HepG2 (cell line): ENCODE measurements around the gene TNPO3. TPM values are rescaled to one million over a fixed set of nuclear protein-coding genes. Genes with fewer than 3 reads are reported as not detected.

ENCODE experiments used
- CCAR2 ChIP-seq: fragments of 200-400 bp; formaldehyde crosslinking; optimal IDR thresholded peaks from 2 replicates; pipeline ENCODE3; 2018; ENCODE audit warnings: low read depth, mild to moderate bottlenecking, low read length, moderate library complexity
- CHD2 ChIP-seq: IDR thresholded peaks from 2 replicates; pipeline ENCODE4 v1.6.1; 2011; ENCODE audit warnings: low read depth, low read length, improper control_type of control experiment
- DNMT1 ChIP-seq: sonication (generic); formaldehyde crosslinking; IDR thresholded peaks from 2 replicates; pipeline ENCODE4 v1.5.1; 2020; ENCODE audit warnings: mild to moderate bottlenecking, missing genetic modification reagents
- HDAC1 ChIP-seq: sonication (generic); formaldehyde crosslinking; IDR thresholded peaks from 2 replicates; pipeline ENCODE4 v1.5.1; 2020; ENCODE audit warnings: mild to moderate bottlenecking, missing genetic modification reagents
- SAFB2 ChIP-seq: sonication (generic); formaldehyde crosslinking; IDR thresholded peaks from 2 replicates; pipeline ENCODE4 v1.5.1; 2020; ENCODE audit warnings: missing genetic modification reagents, low read depth, mild to moderate bottlenecking, borderline replicate concordance
- SRF ChIP-seq: IDR thresholded peaks from 2 replicates; pipeline ENCODE4 v1.6.1; 2011; ENCODE audit warnings: mild to moderate bottlenecking, low read depth, low read length, moderate library complexity
- TGIF2 ChIP-seq: IDR thresholded peaks from 2 replicates; pipeline ENCODE4 v1.6.1; 2016; ENCODE audit warnings: control low read depth, missing compliant biosample characterization
- ZNF143 ChIP-seq: sonication (generic); formaldehyde crosslinking; IDR thresholded peaks from 2 replicates; pipeline ENCODE4 v1.4.0; 2020; ENCODE audit warnings: missing genetic modification reagents
- ZNF17 ChIP-seq: sonication (generic); formaldehyde crosslinking; IDR thresholded peaks from 2 replicates; pipeline ENCODE4 v1.5.0; 2020; ENCODE audit warnings: mild to moderate bottlenecking, missing genetic modification reagents
- ZNF562 ChIP-seq: sonication (generic); formaldehyde crosslinking; IDR thresholded peaks from 2 replicates; pipeline ENCODE4 v1.8.0; 2022; ENCODE audit warnings: missing genetic modification reagents, borderline replicate concordance
- ZNF605 ChIP-seq: sonication (generic); formaldehyde crosslinking; IDR thresholded peaks from 2 replicates; pipeline ENCODE4 v1.8.0; 2022; ENCODE audit warnings: mild to moderate bottlenecking, missing genetic modification reagents
- ZNF703 ChIP-seq: sonication (generic); formaldehyde crosslinking; IDR thresholded peaks from 2 replicates; pipeline ENCODE4 v1.5.1; 2020; ENCODE audit warnings: missing genetic modification reagents, mild to moderate bottlenecking, moderate library complexity, borderline replicate concordance
- ZNF709 ChIP-seq: sonication (generic); formaldehyde crosslinking; IDR thresholded peaks from 2 replicates; pipeline ENCODE4 v1.5.0; 2020; ENCODE audit warnings: mild to moderate bottlenecking, missing genetic modification reagents
- ZNF737 ChIP-seq: sonication (generic); formaldehyde crosslinking; IDR thresholded peaks from 2 replicates; pipeline ENCODE4 v1.5.0; 2020; ENCODE audit warnings: missing genetic modification reagents, mild to moderate bottlenecking, borderline replicate concordance
- ZNF878 ChIP-seq: sonication (generic); formaldehyde crosslinking; IDR thresholded peaks from 2 replicates; pipeline ENCODE4 v1.8.1; 2023; ENCODE audit warnings: mild to moderate bottlenecking, missing genetic modification reagents, moderate library complexity
- polyA plus RNA-seq, 8 experiments: library from polyadenylated mRNA; depleted of rRNA in 3 of 8; stranded (reverse) in 7 of 8; unstranded in 1 of 8; fragments of >200 nt; fragmentation: Illumina TruSeq in 4 of 8; extraction: Trizol in 4 of 8; gene quantifications; 2 replicates each; pipeline versions ENCODE4 v1.2.1 to v1.2.3, GENCODE V29; 2011 to 2016; ENCODE audit warnings: low read depth in 4 of 8, missing spikeins in 1 of 8, mixed read lengths in 1 of 8; ENCODE audit not compliant: insufficient read depth in 1 of 8
- total RNA-seq, 5 experiments: library from RNA; depleted of rRNA; stranded (reverse); fragments of >200 nt; fragmentation: Illumina TruSeq; extraction: Trizol; gene quantifications; 2 replicates each; pipeline ENCODE4 v1.2.3, GENCODE V29; 2016; ENCODE audit warnings: low read depth in 1 of 5
- TF ChIP-seq, protein P1 (sequence below): sonication (generic); formaldehyde crosslinking; IDR thresholded peaks from 2 replicates; pipeline ENCODE4 v1.5.1; 2020; ENCODE audit warnings: mild to moderate bottlenecking, missing genetic modification reagents, borderline replicate concordance
- TF ChIP-seq, protein P2 (sequence below), 2 experiments: IDR thresholded peaks; 2 replicates each; pipeline ENCODE4 v1.6.1; 2011 to 2012; ENCODE audit warnings: low read length in 2 of 2, borderline replicate concordance in 1 of 2, low read depth in 1 of 2, mild to moderate bottlenecking in 1 of 2, moderate library complexity in 1 of 2
- TF ChIP-seq, protein P3 (sequence below): IDR thresholded peaks from 2 replicates; pipeline ENCODE4 v1.6.1; 2016; ENCODE audit warnings: mild to moderate bottlenecking, missing biosample characterization, missing genetic modification reagents

TNPO3 gene
- total and polyA plus RNA-seq, 2 of the 13 experiments (the other 11 are each of a cell fraction or from before 2014, with no cell fraction given): 23.8 to 44.6 TPM

DNA sequence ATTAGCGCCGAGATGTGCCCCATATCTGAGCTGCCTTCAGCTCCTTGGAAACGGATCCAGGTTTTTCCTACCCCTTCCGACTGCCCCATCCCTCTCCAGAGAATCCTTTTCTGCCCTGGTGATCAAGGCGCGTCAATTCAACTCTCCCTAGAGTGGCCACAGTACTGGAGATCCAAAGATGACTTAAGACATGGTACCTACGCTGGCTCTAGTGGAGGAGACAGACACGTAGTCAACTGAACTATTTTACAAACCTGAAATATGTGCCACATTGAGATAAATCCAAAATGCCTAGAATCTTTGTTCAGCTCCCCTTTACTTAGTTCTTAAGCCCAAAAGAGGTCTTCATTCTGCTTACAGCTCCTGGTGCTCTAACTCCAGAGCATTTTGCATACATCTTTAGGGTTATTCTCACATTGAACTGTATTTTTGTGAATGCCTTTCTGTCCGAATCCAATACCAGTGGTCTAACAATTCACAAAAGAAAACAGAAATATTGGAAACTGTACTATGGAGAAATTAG, 444 bp upstream of the TNPO3 start (continued):
- no peak for TF ChIP-seq ZNF703 (CRISPR knock-in tag)
- TF ChIP-seq ZNF562 (CRISPR knock-in tag): no peak
- TF ChIP-seq ZNF878: 0 out of 2 replicates have a peak, but pooled peaks have one; percentile 15
- TF ChIP-seq, protein P1, sequence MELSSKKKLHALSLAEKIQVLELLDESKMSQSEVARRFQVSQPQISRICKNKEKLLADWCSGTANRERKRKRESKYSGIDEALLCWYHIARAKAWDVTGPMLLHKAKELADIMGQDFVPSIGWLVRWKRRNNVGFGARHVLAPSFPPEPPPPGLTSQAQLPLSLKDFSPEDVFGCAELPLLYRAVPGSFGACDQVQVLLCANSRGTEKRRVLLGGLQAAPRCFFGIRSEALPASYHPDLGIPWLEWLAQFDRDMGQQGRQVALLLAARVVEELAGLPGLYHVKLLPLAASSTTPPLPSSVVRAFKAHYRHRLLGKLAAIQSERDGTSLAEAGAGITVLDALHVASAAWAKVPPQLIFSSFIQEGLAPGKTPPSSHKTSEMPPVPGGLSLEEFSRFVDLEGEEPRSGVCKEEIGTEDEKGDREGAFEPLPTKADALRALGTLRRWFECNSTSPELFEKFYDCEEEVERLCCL: no peak
- TF ChIP-seq HDAC1 (CRISPR knock-in tag): 0 out of 2 replicates have a peak, but pooled peaks have one; percentile 6
- TF ChIP-seq ZNF143 (CRISPR knock-in tag): 0 out of 2 replicates have a peak, but pooled peaks have one; percentile 8
- TF ChIP-seq ZNF17 (CRISPR knock-in tag): no peak
- no peak for TF ChIP-seq ZNF737 (CRISPR knock-in tag)
- TF ChIP-seq TGIF2 (CRISPR knock-in tag): 0 out of 2 replicates have a peak, but pooled peaks have one; percentile 1
- TF ChIP-seq CCAR2: no peak
- no peak for TF ChIP-seq SRF
- TF ChIP-seq SAFB2 (CRISPR knock-in tag): 0 out of 2 replicates have a peak, but pooled peaks have one; percentile 23
- no peak for TF ChIP-seq CHD2
- TF ChIP-seq, protein P2, sequence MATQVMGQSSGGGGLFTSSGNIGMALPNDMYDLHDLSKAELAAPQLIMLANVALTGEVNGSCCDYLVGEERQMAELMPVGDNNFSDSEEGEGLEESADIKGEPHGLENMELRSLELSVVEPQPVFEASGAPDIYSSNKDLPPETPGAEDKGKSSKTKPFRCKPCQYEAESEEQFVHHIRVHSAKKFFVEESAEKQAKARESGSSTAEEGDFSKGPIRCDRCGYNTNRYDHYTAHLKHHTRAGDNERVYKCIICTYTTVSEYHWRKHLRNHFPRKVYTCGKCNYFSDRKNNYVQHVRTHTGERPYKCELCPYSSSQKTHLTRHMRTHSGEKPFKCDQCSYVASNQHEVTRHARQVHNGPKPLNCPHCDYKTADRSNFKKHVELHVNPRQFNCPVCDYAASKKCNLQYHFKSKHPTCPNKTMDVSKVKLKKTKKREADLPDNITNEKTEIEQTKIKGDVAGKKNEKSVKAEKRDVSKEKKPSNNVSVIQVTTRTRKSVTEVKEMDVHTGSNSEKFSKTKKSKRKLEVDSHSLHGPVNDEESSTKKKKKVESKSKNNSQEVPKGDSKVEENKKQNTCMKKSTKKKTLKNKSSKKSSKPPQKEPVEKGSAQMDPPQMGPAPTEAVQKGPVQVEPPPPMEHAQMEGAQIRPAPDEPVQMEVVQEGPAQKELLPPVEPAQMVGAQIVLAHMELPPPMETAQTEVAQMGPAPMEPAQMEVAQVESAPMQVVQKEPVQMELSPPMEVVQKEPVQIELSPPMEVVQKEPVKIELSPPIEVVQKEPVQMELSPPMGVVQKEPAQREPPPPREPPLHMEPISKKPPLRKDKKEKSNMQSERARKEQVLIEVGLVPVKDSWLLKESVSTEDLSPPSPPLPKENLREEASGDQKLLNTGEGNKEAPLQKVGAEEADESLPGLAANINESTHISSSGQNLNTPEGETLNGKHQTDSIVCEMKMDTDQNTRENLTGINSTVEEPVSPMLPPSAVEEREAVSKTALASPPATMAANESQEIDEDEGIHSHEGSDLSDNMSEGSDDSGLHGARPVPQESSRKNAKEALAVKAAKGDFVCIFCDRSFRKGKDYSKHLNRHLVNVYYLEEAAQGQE (IDR thresholded peaks at IDR 0.05; ENCODE audit: borderline replicate concordance in 1 of 2, low read depth in 1 of 2, low read length in 2 of 2): no peak
- TF ChIP-seq ZNF709 (CRISPR knock-in tag): no peak
- TF ChIP-seq, protein P3, sequence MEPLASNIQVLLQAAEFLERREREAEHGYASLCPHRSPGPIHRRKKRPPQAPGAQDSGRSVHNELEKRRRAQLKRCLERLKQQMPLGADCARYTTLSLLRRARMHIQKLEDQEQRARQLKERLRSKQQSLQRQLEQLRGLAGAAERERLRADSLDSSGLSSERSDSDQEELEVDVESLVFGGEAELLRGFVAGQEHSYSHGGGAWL (CRISPR knock-in tag): no peak
- no peak for TF ChIP-seq ZNF605 (CRISPR knock-in tag)
- 0 out of 2 replicates have a peak, but pooled peaks have one; percentile 11 for TF ChIP-seq DNMT1 (CRISPR knock-in tag)
